ENCODE data around the gene WDR33.

The WDR33 gene

GRCh38 chr2:127655209-127656073 is 155.5 kb downstream of the WDR33 start:
- no peak for DNase-seq (ENCODE audit: low spot score)

GRCh38 chr2:127654838-127655175 is 156.2 kb downstream of the WDR33 start:
- DNase-seq (ENCODE audit: low spot score), result no peak

- no peak for DNase-seq (ENCODE audit: low spot score)
Observed at GRCh38 chr2:127654084-127654837, 156.7 kb downstream of the WDR33 start.

GRCh38 chr2:127653421-127654083 is 157.4 kb downstream of the WDR33 start:
- DNase-seq (ENCODE audit: low spot score), result no peak

- no peak for DNase-seq (ENCODE audit: low spot score)
Observed at GRCh38 chr2:127652786-127653357, 158.1 kb downstream of the WDR33 start.

GRCh38 chr2:127651971-127652550 is 158.9 kb downstream of the WDR33 start:
- DNase-seq (ENCODE audit: low spot score), result no peak

GRCh38 chr2:127651381-127651809 is 159.6 kb downstream of the WDR33 start:
- DNase-seq (ENCODE audit: low spot score), result no peak
